ENCODE measurements around the gene SRCIN1.

DNA sequence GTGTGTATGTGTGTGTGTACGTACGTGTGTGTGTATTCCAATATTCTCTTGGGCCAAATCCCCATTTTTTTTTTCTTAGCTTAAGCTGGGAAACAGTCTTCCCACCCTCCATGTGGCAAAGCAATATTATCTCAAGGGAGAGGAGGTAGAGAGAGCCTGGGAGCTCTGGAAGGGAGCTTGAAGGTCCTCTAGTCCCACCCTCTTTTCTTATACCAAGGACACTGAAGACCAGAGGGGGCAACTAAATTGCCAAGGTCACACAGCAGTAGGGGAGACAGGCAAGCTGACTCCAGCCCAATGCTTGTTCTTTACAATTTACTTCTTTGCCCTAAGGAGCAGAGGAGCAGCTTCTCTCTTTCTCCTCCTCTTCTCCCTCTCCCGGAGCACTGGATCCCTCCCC lies 6.8 kb downstream of the SRCIN1 start:
- TF ChIP-seq, protein P1, sequence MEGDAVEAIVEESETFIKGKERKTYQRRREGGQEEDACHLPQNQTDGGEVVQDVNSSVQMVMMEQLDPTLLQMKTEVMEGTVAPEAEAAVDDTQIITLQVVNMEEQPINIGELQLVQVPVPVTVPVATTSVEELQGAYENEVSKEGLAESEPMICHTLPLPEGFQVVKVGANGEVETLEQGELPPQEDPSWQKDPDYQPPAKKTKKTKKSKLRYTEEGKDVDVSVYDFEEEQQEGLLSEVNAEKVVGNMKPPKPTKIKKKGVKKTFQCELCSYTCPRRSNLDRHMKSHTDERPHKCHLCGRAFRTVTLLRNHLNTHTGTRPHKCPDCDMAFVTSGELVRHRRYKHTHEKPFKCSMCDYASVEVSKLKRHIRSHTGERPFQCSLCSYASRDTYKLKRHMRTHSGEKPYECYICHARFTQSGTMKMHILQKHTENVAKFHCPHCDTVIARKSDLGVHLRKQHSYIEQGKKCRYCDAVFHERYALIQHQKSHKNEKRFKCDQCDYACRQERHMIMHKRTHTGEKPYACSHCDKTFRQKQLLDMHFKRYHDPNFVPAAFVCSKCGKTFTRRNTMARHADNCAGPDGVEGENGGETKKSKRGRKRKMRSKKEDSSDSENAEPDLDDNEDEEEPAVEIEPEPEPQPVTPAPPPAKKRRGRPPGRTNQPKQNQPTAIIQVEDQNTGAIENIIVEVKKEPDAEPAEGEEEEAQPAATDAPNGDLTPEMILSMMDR (IDR thresholded peaks at IDR 0.05), result no peak
- no peak for TF ChIP-seq ZFX (IDR thresholded peaks at IDR 0.05; ENCODE audit: borderline replicate concordance)

All from 22Rv1 (cell line).